Embryonic facial prominence (tissue), 1 donor: ENCODE results near the gene DNAH8.

Source experiments
- DNase-seq: peaks from one replicate; pipeline ENCODE4 v3.0.0-alpha.2; 2016; ENCODE audit errors: extremely low spot score

Gene DNAH8

DNA sequence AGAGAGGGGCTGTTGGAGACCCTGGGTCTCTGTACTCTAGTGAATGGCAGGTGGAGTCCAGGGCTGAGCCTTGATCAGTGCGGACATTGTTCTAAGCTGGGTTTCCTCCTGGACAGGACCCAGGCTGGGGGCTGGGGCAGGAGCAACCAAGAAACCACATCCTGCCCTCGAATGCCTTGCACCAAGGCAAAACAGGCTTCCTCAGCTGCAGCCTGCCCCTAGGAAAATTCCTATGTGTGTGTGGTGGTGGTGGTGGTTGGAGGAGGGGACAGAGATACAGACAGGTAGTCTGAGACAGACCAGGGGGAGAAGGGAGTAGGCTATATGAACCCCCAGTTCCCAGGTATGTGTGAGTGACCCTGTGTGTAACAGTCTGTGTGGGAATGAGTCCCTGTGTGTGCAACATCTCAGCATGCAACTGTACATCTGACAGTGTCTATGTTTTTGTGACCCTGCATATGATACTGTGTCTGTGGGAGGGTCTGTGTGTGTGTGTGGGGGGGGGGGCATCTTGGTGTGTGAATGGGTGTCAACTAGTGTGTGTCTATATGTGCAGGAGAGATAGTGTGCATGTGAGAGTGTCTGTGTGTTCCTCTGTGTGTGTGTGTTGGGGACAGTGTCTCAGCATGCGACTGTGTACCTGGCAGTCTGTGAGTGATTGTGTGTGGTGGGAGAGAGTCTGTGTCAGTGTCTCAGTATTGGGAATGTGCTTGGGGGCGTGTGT lies 336.4 kb downstream of the DNAH8 start:
- no peak for DNase-seq

DNA sequence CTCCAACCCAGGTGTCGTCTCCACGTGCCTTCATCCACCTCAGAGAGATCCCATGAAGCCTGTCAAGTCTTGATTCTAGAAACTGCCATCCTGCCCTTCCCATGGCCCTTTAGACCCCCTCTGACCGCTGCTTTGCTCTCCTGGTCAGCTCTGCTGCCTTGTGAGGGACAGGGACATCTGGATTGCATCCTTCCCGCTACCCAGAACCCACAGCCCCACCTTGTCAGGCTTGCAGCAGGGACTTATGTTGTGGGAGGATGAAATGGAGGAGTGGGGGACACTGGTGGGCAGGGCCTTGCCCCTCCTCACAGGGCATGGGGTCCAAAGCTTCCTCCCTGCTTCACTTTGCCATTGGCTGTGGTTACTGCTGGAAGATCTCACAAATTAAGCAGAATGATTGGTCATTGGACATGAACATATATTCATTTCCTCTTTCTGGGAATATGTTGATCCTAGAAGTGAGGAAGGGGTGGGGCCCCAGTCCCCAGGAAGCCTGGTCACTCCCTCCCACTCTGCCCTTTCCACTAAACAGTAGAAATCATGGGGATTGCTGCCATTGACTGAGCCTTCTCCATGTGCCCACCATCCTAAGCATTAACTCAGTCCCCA lies 338.0 kb downstream of the DNAH8 start:
- no peak for DNase-seq

DNA sequence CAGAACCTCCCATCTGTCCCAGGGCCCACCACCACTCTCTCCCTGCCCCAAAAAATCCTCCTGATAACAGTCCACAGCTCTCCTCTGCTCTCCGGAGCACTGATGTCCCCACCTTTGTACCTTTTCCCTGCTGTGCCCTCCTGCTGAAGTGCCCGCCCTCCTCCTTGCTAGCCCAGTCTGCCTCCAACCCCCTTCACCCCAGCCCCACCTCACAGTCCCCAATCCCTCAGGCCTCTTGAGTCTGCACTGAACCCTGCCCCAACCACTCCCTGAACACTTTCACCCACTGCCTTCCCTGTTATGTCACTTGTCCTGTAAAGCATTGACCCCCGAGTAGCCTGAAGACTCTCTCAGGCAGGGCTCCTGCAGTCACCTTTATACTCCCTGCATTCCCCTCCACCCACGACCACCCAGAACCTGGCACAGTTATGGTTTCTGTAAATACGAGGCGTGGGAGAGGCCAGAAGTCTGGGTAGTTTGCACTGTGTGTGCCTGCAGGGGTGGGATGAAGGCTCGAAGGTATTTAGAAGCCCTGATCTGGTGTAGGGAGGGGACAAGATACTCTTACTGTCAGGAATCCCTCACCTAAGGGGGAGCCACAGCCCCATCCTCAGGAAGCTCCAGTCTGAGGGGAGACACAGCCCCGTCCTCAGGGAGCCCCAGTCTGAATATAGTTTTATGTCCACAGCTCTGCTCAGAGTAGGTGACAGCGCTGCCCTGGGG lies 338.9 kb downstream of the DNAH8 start:
- no peak for DNase-seq

DNA sequence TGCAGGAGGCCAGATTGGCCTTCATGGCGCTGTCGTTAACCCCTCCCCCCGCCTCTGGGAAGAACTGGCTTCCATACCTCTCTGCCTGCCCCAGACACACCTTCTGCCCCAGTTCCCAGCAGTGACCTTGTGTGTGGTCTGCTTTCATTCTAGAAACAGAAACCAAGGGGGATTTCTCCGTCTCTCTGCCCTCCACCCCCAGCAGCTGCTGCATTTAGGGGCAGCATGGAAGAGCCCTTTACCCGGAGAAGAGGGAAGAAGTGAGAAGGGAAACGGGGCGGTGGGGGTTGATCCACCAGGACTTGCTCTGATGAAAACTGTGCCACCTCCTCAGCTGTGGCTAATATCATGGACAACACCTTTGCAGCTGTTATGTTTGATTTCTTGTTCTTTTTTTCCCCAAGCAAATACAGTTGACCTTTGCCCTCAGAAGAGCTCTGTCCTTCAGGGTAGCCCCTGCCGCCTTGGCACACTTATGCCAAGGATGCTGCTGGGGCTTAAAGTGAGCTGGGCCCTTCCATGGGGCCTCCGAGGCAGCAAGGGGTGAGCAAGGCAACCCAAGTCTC lies 339.5 kb downstream of the DNAH8 start:
- DNase-seq, result no peak

DNA sequence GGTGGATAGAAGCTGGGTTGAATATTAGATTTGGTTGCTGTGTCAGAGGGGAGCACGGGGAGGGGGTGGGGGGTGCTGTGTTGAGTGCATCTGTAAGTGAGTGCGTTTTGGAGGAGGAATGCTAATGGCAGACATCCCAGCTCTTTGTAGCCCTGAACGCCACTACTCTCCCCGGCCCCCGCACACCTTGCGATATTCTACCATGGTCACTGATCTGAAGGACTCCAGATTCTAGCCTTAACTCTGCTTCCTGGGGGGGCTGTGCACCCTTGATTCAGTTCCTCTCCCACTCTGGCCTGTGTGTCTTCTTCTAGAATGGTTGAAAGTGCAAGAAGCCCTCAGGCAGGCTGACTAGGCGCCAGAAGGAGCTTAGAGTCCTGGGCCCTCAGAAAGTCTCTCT lies 340.6 kb downstream of the DNAH8 start:
- DNase-seq, result no peak

DNA sequence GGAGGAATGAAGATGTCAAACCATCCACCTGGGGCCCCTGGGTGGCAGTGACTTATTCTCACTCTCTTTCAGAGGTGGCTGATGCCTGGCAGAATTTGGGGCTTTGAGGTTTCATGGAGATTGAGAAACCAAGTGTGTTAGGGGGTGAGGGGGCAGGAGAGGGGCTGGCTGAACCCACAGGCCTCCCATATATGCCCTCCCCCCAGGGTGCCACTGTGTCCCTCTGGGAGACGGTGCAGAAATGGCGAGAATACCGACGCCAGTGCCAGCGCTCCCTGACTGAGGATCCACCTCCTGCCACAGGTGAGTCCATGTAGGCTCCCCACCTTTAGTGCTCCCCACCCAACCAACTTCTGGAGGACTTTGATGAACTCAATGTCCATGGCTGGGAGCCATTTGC lies 341.1 kb downstream of the DNAH8 start:
- no peak for DNase-seq

DNA sequence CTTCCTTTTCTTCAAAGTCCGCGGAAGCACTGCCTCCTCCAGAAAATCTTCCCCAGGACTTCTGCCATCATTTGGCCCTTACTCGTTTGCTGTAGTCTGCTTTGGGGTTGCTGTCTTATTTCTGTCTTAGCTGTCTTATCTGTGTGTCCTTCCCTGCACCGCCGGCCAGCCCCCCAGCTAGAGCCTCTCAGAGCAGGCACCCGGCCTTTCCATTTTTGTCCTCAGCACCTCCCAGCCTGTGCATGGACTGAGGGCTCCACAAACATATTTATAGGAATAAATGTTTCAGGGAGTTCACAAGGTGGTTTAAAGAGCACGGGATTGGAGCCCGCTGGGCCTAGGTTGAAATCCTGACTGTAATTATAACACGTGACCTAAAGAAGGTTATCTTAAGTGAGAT lies 341.6 kb downstream of the DNAH8 start:
- DNase-seq, result no peak

DNA sequence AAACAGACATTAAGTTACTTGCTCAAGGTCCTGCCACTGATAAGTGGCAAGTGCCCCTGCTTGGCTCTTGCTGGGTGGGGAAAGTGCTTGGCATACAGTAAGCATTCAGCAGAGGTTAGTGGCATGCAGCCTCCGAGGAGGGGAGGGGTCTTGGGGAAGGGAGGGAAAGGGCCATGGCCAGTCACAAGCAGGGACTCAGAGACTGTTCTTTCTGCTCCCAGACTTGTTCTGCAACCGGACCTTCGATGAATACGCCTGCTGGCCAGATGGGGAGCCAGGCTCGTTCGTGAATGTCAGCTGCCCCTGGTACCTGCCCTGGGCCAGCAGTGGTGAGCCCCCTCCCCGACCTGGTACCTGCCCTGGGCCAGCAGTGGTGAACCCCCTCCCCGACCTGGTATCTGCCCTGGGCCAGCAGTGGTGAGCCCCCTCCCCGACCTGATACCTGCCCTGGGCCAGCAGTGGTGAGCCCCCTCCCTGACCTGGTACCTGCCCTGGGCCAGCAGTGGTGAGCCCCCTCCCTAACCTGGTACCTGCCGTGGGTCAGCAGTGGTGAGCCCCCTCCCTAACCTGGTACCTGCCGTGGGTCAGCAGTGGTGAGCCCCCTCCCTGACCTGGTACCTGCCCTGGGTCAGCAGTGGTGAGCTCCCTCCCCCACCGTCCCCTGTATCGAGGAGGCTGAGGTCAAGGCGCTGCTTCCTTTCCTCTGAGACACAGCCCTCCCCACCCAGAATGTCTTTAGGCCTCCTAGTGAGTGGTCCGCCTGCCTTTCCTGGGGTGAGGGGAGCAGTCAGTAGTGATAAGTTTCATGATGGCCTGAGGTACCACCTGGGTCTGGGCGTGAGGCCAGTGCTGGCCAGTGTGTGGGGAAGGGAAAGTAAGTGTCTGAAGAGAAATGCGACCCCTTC lies 342.4 kb downstream of the DNAH8 start:
- no peak for DNase-seq

DNA sequence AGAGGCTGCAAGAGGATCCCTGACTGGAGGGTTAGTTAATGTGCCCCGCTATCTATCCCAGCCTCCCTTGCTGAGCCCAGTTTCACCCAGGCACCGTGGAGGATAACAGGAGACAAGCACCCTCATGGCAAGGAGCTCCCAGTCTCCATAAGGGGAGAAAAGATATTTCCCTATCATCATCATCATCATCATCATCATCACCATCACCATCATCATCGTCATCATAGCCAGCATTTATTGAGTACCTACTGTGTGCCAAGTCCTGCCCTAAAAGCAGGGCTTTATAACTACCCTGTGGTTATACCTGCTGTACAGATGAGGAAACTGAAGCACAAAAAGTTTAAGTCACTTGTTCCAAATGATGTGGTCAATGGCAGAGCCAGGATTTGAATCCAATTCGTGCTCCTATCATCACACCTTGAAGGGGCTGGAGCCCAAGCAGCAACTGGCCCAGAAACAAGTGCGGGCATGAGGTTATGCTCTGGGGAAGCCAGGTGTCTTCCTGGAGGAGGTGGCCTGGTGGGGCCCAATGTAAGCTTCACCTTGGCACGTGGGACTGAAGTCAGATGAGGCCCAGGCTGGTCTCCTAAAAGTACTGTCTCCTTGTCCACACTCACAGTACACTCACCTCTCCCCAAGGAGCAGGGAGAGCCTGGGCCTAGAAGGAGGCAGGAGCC lies 343.5 kb downstream of the DNAH8 start:
- no peak for DNase-seq

DNA sequence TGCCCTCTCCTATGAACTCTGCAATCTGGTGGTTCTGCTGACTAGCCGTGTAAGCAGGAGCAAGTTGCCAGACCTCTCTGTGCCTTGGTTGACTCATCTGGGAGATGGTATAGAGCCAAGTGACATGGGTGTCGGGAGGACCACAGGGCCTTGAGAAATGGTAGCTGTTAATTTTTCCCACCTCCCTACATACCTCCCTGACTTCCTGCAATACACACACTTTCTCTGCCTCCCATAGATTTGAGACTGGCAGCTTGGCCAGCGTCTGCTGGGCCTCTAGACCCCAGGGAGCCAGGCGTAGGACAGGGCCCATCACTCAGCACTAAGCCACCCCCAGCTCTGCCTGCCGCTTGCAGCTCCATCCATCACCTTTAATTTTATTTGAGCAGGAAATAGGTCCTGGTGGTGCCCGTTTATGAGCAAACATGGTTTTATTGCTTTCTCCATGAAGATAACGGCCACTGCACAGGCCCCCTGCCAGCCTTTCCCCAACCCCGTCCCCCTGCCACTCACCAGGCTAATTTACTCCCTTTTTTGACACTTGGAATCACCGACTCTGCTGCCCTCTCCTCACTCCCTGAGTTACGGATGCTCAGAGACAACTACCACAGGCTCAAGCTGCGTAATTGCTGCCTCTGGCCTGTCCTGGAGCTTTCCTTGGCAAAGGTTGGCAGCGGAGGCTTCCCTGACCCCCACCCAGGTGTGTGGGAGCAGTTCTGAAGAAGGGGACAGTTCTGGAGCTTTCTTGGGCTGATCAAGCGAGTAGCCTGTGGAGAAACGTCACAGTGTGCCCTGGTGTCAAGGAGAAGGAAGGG lies 344.6 kb downstream of the DNAH8 start:
- no peak for DNase-seq

DNA sequence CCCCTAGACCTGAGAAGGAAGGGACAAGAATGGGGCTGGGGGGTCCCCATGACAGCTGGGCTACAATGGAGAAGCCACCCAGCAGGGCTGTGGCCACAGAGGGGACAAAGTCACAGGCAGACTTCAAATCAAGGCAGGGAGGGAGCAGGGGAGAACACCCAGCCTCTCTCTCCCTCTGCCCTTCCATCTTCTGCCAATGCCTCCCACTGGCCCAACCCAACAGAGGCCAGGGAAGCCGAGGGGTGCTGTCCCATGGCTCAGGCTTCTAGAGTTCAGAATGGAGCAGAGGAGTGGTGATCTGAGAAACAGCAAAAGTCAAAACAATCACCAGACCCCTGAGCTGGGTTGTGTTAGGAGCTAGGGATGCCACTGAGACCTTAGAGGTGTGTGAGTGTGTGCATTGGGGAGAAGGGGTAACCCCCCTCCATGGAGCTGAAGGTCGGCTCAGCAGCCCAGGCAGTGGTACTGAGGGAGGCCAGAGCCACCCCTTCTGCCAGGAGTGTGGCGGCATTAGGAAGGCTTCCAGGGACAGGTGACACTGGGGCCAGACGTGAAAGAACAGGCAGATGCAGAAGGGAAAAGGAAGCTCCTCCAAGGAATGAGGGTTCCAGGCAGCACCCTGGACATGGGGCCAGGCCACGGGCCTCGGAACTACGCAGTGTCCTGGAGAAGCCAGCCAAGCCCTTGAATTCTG lies 345.5 kb downstream of the DNAH8 start:
- no peak for DNase-seq

DNA sequence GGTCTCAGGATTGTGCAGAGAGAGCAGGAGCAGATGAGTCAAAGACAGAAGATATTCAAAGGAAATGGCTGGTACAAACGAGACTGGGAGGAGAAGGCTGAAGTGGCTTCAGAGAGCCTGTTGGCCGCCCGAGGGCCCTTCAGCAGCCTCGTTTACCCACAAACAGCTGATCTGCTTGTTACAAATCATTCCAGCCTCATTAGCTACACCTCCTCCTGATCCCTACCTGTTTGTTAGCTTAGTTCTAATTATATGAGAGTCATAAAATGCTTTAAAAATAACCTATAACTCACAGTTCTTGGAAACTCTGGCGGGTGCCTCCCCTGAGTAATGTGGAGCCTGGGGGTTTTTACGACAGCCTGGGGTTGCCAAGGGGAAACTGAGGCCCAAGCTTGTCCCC lies 346.1 kb downstream of the DNAH8 start:
- no peak for DNase-seq

DNA sequence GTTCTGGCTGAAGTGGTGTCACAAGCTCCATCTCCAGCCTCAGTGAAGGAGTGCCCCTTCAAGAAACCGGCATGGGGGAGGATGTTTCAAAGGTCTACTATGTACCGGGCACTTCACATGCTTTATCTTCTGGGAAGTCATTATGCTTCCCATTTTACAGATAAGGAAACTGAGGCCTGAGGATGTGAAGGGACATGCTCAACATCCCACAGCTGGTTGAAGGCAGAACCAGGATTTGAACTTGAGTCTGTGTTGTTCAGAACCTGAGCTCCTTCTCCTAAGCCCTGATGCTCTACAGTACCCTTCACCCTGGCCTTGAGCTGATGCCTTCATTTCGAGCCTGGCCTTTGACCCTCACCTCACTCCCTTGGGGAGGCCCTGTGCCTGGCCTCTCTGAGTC lies 346.5 kb downstream of the DNAH8 start:
- DNase-seq, result no peak

DNA sequence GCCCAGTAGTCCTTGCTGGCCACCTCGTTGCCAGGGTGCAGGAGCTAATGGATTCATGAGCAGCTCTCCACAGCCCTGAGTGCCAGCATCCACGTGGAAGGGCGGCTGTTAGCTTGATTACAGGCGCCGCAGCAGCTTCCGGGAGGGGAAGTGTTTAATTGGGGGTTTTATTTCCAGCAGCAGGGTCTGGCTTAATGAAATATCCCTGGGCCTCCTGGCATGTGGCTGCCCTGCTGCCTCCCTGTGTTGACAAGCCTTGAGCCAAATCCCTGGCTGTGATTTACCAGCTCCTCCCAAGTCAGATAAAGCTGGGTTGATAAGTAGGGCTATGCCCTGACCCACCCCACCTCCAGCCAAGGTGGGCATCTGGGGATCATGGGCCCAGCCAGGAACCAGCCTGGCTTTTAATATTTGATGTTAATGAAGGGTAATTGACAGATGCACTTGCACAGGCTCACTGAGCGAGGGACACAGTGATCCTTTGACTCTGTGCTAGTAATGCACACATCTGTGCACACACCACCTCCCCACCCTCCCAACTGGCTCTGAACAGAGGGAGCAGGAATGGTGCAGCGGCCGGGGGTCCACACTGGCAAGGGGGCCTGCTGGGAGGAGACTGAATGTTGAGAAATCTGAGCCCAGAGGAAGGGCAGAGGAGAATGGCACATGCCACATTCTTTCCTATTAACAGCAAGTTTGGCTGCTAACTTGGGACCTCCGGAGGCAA lies 347.1 kb downstream of the DNAH8 start:
- no peak for DNase-seq

DNA sequence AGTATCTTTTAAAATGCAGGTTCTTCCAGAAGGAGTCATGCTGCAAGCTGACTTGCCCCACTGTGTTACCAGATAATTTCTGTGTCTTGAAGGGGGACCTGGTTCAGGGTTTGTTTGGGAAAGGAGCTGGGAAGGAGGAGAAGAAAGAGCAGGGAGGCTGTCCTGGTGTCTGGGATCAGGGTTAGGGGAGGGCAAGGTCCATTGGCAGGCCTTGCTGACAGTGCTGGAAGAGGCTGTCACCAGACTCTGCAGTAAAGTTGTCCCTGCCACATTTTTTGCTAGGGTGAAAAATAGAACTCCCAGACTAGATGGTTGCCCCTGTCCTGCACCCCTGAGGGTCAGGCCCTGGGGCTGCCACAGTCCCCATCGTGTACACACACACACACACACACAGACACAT lies 348.4 kb downstream of the DNAH8 start:
- no peak for DNase-seq

DNA sequence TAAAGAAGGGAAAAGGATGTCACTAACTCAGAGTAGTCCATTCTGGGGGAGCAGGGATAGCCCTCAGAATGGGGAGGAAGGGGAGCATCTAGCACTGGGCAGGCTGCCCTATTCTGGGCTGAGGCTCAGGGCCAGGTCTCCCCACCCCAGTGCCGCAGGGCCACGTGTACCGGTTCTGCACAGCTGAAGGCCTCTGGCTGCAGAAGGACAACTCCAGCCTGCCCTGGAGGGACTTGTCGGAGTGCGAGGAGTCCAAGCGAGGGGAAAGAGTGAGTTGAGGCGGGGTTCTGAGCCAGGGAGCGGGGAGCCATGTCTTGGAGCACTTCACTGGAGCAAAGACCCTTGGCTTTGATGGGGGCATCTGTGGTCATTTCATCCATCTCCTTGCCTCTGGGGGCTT lies 350.4 kb downstream of the DNAH8 start:
- DNase-seq, result no peak

DNA sequence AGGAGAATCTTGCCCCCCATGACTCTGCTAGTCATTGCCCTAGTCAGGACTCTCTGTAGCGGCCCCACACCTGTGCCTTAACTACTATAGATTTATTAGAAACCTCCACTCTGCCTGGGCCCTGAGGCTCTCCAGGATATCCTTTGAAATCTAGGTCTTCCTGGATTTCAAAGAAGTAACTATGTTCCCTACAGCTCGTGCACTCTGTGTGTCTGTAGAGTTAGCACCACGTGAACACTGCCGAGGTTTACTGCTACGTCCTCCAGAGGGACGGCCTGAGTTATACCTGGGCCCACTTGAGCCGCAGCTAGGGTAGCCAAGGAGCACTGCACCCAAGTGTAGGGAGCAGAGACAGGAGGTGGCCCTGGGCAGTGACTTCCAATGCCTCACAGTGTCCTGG lies 353.3 kb downstream of the DNAH8 start:
- DNase-seq, result no peak

DNA sequence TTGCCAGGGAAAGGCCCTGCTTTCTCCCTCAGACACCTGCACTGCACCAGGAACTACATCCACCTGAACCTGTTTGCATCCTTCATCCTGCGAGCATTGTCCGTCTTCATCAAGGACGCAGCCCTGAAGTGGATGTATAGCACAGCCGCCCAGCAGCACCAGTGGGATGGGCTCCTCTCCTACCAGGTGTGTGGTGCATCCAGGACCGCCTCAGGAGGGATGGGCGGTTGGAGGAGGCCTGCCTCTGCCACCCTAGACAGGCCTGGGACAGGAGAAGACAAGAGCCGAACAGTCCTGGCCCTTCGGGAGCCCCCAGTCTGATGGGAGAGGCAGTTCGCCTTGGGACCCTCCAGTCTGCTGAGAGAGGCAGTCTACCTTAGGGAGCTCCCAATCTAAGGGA lies 357.7 kb downstream of the DNAH8 start:
- DNase-seq, result no peak
